UCSD-AML1 (cell line): Measurements from ENCODE around the gene ZNF831.

ENCODE experiments used
- DNase-seq: peaks from one replicate; lab custom pipeline; 2025; ENCODE audit not compliant: unreplicated experiment; lab: John Stamatoyannopoulos, UW

Gene ZNF831

DNA sequence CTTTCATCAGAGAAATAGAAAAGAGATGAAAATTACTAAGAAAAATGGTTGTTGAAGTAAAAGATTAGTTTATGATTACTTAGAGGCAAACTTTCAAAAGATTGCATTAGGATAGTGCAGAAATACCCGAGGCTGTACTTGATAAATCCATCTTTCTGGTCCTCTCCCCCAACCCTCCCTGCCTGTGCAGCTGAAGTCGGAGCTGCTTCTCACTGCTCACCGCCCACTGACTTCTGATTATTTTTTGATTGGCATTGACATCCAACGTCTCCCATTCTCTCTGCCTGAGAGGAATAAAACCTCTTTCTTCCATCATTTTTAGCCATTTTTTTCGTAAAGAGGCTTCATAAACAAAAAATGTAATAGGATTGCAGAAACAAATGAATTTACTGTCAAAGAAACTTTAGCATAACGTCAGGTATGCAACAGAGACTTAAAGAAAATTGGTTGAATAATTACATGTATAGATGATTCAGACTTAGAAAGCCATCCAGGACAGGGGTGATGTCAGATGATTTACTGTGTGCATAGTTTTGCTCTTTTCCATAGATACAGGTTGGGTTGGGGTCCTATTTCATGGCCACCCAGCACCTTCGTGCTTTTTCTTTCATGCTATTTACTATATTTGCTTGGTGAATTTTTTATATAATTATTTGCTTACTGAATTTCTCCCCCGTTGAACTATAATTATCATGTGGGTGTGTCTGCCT lies 83.2 kb downstream of the ZNF831 start:
- no peak for DNase-seq

DNA sequence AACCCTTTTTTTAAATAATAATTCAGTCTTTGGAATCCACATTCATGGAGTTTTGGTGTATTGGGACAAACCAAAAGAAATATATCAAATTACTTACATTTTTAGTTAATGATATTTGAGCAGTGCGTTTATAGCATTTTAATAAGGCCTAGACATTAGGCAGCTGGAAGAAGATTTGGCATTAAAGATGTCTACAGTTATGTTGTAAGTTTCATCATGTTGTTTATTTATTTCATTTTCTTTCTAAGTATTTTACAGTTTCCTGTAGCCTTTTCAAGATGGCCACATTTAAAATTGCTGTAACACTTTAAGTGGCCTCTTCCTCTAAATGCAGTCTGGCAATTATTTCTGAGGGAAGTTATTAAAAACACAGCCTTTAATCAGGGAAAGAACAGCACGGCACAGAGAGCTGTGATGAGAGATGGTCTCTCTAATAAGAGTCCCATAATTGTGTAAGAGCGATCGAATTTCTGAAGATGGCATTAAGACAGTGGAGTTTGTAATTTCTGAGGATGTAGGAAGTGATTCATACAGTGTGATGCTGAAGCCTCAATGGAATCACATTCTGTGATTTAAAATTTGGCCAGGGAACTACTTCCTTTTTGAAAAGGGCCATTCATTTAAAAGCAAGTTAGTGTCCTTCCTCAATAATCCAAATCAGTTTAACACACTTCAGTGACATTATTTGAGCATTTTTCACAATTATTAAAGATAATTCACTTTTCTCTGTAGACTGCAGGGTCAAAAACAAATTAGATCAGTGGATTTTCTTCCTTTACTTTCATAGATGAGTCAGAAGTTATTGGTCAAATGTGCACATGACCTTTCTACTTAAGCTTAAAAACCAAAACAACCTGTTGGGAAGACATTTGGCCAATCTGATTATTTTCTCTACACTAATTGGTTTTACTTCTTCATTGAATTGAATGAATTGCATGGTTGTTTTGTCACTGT lies 84.4 kb downstream of the ZNF831 start:
- no peak for DNase-seq

DNA sequence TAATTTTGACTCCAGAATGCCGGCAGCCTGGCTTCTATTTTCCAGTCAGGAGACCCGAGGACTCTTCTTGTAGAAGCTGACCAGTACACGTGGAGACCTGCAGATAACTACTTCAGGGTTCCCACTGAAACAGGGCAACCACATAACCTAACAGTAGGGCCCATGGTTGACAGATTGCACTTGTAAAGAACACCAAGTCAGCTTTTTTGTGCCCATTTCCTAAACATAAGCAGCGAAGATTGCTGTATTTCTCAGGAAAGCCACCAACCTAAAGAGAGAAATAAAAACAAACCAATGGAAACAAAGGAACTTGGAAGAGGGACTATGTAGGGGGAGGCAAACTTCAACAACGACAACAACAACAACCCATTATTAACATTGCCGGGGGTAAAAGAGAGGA lies 86.7 kb downstream of the ZNF831 start:
- no peak for DNase-seq

DNA sequence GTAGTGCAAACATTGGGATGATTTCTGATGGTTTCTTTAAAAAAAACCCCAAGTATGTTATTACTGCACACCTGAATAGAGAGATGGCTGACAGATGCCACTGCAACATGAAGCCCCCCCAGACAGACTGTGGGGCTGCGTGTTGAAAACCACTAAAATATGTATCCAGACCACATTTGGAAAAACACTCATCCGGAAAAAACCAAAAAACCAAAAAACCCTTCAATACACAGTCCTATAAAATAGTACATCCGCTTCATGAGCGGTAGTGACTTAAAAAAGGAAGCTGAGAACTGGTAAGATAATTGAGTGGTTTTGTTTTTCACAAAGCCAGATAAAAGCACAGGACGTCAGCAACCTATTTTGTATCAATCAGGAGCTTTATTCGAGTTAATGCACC lies 89.7 kb downstream of the ZNF831 start:
- DNase-seq = no peak

DNA sequence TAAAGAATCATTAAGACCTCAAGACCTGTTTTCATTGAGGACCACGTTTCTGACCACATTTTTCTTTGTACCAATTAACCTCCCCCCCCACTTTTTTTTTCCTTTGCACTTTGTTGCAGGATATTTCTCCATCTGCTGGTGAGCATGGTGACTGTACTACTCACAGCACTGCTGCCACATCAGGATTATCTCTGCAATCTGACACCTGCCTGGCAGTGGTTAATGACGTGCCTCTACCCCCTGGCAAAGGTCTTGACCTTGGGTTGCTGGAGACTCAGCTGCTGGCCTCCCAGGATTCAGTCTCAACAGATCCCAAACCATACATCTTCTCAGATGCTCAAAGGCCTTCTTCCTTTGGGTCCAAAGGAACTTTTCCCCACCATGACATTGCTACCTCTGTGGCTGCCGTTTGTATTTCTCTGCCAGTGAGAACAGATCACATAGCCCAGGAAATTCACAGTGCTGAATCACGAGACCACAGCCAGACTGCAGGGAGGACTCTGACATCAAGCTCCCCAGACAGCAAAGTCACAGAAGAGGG lies 90.2 kb downstream of the ZNF831 start:
- no peak for DNase-seq

DNA sequence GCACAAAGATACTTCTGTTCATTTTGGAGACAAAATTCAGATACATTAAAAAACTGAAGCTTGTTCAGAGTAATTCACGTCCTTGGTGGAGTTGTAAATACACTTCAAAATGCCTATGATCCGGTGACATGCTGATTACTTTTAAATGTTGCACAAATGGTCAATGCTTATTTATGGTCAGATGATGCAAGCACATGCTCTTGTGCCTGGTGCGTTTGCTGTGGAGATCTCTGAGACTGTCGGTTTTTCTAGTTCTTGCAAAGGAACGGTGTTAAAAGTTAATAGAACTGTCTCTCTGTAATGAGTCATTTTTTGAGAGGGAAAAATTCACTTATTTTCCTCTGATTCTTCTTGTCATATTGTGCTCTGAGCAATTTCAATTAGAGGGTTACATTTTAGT lies 91.6 kb downstream of the ZNF831 start:
- DNase-seq = no peak

DNA sequence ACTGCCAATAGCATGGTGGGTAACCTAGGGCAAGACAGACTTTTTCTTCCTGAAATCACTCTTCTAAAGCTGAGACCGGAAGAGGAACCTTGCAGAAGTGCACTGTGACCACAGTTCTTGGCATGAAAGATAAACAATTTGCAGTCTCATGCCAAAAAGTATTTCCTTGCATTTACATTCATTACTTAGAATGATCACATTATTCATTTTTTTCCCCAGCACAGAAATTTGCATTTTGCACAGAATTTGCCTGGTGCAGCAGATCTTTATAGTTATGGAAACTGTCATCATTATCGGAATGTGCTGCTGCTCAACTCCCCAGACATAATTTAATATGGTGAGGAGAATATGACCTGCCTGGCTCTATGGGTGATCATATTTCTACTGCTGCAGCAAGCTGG lies 94.6 kb downstream of the ZNF831 start:
- DNase-seq = no peak

DNA sequence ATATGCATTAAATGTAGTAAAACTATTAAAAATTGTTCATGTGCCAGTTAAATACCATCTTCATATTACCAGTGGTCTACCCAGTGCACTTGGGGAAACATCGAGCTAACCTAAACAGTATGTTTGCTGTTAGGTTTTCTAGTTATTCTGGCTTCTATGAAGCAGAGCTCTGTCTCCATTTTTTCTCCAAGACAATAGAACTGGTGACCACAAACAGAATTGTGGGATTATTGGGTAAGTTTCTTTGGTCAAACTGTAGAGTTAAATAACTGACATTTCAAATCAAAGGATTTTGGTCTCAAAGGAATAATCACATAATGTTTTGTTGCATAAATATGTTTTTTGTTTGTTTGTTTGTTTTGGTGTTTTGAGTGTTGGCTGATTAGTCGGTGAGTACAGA lies 96.3 kb downstream of the ZNF831 start:
- DNase-seq = no peak

DNA sequence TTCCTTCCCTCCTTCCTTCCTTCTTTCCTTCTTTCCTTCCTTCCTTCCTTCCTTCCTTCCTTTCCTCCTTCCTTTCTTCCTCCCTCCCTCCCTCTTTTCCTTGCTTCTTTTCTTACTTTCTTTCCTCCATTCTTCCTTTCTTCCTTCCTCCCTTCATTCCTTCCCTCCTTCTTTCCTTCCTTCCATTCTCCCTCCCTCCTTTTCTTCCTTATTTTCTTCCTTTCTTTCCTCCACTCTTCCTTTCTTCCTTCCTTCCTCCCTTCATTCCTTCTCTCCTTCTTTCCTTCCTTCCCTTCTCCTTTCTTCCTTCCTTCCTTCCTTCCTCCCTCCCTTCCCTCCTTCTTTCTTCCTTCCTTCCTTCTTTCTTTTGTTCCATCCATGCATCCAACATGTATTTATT lies 101.7 kb downstream of the ZNF831 start:
- DNase-seq = no peak

DNA sequence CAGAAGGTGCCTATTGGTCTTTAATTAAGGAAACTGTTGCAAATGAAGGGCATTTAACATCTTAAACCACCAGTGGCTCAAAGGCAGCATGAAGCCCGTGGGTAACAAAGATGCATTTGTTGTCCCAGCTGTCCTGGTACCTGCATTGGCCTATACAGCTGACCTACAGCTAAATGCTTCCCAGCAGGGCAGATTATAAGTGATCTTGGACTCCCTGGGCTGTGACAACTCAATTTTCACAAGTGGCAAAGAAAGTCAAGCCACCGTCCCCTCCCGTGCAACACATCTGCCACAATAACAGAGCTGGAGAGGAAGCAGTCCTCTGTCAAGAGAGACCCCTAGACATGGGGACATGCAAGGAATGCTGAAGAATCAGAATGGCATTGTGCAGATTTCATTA lies 105.2 kb downstream of the ZNF831 start:
- DNase-seq = no peak

DNA sequence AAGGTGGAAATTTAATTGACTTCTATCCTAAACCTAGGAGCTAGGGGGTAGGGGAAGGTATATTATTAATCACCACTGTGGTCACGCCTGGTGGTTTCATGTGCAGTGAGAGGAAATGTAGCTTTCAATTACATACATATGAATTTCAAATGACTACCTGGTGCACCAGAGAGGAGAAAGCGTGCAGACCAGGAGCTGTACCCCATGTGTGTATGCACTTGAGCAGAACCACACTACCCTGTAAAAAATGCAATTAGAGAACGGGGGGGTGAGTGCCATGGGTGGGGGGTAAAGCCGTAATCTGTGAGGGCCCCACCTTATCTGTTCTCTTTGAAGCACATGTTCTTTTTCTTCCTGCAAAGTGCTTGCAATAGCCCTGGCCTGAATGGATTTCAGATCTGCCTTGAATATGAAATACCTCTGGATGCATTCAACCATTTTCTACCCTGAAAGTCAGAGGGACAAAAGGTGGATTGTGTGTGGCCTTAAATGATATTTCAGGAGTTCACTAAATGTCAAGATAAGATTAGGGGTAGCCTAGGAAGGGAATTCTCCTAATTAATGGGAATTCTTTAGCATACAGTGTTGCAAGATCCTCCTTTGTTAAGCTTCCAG lies 105.9 kb downstream of the ZNF831 start:
- no peak for DNase-seq

DNA sequence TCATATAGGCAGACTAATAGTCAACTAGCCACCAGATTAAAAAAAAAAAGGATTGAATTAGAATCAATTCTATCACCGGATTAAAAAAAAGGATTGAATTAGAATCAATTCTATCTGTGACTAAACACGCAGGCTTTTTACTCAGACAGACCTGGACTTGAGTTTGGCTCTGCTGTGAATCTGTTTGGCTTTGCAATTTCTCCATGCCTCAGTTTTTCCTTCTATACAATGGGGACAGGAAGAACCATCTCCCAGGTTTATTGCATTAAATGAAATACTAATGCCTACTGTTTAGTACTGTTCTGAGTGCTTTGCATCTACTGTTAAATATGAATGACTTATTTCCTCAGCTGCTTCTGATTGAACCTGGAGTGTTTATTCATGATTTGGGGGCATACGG lies 106.8 kb downstream of the ZNF831 start:
- no peak for DNase-seq

DNA sequence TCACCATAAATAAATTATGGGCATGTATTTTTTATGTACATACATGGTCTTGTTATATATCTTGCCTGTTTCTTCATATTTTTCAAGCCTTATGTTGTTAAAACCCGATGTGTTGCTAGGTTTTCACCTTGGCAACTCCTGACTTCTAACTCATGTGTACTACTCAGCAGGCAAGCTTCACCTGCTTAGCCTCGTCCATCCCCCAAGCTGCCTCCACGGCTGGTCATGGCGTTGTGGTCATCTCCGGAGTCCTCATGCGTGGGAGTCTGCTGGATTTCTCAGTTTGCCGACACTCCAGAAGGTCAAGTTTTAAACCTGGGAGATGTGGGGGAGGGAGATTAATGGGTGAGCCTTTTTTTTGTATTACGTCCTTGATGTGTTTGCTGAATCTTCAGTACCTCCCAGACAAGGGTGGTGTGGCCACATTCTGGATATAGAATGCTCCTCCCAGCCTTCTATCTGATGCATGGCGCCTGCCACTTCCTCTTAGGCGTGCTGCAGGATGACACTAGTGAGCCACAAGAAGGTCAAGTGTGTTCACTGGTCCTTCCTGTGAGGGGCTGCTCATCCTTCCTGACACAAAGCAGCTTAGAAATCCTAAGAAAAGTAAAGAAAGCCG lies 110.2 kb downstream of the ZNF831 start:
- DNase-seq = no peak

DNA sequence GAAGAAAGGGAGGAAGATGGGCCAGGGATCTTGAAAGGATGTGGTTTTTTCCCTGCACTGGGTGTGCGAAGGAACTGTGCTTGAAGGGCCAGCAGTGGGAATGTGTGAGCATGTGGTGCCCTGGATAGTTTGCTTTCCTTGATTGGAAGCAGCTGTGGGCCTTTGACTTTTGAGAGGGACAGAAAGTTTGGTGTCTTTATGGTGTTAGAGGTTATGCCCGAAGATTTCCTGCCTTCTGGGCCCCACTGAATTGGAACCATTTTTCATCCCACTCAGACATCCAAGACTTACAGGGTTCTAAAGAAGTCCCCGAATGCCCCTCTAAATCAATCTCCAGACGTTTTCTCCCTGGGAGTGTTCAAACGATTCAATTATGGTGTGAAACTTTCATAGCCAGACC lies 113.3 kb downstream of the ZNF831 start:
- no peak for DNase-seq

DNA sequence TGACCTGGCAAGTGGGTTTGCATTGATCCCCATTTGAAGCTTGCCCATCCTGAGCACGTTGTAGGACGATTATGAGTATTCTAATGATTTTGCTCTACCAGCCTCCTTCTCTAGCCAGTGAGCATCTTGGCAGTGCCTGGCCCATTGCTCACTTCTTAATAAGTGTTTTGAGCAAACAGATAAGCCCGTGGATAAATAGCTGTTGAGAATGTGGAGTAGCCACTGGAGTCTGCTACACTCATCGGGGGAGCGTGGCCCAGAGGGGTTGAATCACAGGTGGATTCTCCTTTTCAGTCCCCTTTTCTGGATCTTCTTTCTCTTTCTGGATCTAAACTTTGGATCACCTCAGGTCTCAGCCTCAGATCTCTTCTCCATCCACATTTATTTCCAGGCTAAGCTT lies 120.8 kb downstream of the ZNF831 start:
- no peak for DNase-seq

DNA sequence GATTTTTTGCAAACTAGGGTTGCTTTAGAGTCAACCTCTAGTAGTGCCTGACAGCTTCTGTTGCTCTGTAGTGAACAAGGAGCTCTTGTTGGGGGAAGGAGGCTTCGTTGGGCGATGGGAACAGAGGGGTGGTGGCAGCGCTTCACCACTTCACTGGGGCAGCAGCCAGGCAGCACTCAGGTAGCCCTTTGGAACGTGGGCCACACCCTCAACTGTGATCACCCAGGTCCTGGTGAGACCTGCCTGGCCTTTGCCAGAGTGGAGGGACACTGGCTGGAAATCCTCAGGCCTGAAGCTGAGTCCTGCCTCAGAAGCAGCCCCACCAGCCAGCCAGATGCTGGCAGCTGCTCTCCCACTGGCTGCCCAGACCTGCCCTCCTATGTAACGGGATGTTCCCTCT lies 126.4 kb downstream of the ZNF831 start:
- DNase-seq = no peak

DNA sequence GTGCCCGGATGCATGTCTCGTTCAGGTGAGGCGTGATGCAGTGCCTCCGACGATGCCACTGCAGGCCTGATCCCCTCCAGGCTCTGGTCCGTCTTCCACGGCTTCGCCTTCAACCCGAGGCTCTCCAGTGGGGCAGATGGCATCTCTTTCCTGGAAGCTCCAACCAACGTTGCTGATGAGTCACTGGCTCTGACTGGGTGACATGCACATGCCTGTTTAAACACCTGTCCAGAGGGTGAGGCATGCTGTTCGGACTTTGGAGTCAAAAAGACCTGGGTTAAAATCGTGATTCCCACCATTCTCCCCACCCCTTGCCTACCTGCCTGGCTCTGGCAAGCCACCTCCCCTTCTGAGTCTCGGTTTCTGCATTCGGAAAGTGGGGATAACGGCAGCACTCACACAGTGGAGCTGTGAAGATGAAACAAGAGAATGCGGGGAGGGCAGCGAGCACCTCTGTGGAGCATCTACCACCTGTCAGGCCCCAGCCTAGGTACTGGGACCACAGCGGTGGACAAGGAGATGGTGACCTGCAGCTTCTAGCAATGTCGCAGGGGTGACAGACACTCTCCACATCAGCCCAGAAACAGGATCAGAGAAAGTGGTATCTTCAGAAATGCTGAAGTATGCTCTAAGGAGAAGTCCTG lies 128.2 kb downstream of the ZNF831 start:
- no peak for DNase-seq

DNA sequence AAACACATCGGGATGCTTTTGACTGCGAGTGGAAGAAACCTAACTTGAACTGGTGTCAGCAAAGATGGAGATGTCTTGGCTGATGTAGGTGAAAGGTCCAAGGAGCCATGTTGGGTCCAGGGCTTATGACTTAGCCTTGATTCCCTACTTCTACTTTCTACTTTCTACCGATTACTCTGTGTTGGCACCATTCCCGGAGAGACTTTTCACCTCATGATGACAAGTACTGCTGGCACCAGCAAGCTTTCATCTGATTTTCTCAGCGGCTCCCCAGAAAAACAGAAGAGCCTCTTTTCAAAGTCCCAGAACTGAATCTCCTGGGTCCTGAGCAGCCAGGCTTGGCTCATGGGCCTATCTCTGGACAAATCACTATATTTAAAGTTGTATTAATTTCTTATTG lies 131.9 kb downstream of the ZNF831 start:
- DNase-seq = no peak

DNA sequence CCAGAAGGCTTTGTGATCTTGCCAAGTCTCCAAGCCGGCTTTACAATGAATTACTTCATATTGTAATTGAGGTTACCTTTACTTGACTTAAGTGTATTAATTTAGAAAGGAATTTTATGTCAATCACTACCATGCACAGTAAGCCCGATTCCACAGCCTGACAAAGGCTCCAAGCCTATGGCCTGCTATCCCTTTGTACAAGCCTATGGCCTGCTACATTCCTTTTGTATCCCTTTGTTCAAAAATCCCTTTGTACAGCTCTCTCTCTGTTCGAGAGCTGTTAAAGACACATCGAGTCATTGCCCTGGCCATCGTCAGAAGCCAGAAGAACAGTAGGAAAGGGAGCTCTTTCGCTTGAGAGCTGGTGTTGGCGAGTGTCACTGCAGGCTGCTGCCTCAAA lies 134.1 kb downstream of the ZNF831 start:
- no peak for DNase-seq

DNA sequence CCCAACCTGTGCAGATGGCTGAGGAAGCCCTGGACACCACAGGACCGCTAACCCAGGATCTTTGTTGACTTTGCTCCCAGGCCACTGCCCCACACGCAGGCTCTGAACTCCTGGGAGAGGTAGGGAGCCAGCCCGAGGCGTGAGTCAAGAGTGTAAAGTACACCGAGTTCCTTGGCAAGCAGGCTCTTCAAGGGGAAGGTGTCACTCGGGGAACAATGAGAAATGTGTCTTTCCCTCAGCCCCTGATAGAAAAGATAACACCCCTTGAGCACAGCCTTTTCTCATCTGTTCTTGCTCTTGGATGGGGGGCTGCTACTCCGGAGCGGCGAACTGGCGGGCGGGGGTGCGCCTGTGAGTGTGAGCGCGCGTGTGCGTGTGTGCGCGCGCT lies 136.3 kb downstream of the ZNF831 start:
- DNase-seq = no peak
